Measurements from ENCODE around the gene EPGN.

DNA sequence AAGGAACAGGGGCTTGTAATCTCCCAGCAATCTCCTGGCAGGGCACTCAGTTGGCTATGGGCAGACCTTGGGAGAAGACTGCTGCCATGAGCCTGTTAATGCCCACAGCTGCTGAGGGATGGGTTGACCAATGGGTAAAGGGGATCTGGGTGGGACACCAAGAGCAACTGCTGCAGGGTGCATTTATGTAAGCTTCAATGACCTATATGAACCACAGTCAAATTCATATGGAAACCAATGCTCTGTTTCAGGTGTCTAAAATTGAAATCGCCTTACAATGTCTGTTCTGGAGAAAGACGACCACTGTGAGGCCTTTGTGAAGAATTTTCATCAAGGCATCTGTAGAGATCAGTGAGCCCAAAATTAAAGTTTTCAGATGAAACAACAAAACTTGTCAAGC lies 6.1 kb downstream of the EPGN start:
- TF ChIP-seq, protein P1, sequence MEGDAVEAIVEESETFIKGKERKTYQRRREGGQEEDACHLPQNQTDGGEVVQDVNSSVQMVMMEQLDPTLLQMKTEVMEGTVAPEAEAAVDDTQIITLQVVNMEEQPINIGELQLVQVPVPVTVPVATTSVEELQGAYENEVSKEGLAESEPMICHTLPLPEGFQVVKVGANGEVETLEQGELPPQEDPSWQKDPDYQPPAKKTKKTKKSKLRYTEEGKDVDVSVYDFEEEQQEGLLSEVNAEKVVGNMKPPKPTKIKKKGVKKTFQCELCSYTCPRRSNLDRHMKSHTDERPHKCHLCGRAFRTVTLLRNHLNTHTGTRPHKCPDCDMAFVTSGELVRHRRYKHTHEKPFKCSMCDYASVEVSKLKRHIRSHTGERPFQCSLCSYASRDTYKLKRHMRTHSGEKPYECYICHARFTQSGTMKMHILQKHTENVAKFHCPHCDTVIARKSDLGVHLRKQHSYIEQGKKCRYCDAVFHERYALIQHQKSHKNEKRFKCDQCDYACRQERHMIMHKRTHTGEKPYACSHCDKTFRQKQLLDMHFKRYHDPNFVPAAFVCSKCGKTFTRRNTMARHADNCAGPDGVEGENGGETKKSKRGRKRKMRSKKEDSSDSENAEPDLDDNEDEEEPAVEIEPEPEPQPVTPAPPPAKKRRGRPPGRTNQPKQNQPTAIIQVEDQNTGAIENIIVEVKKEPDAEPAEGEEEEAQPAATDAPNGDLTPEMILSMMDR (IDR thresholded peaks at IDR 0.05; ENCODE audit: low read depth, low read length), result no peak
- no peak for TF ChIP-seq EZH2phosphoT487 (IDR thresholded peaks at IDR 0.05; ENCODE audit: low read depth)

All from OCI-LY3 (cell line).